Mesangial cell (primary cell): ENCODE data around the gene CXCR6. TPM values are rescaled to one million over a fixed set of nuclear protein-coding genes. Genes with fewer than 3 reads are reported as not detected.

Experiments
- total RNA-seq: library from RNA; depleted of rRNA; stranded (reverse); fragments of >200 nt; gene quantifications from 2 replicates; pipeline ENCODE4 v1.2.3, GENCODE V29; 2015

Gene CXCR6
- total RNA-seq: not detected in 2 replicates

GRCh38 chr3:45943207-45943846 lies at the start of gene CXCR6:
TSS of gene CXCR6 (plus strand) at chr3:45943464. CDS start at chr3:45946482, 3,018 bp downstream.

DNA sequence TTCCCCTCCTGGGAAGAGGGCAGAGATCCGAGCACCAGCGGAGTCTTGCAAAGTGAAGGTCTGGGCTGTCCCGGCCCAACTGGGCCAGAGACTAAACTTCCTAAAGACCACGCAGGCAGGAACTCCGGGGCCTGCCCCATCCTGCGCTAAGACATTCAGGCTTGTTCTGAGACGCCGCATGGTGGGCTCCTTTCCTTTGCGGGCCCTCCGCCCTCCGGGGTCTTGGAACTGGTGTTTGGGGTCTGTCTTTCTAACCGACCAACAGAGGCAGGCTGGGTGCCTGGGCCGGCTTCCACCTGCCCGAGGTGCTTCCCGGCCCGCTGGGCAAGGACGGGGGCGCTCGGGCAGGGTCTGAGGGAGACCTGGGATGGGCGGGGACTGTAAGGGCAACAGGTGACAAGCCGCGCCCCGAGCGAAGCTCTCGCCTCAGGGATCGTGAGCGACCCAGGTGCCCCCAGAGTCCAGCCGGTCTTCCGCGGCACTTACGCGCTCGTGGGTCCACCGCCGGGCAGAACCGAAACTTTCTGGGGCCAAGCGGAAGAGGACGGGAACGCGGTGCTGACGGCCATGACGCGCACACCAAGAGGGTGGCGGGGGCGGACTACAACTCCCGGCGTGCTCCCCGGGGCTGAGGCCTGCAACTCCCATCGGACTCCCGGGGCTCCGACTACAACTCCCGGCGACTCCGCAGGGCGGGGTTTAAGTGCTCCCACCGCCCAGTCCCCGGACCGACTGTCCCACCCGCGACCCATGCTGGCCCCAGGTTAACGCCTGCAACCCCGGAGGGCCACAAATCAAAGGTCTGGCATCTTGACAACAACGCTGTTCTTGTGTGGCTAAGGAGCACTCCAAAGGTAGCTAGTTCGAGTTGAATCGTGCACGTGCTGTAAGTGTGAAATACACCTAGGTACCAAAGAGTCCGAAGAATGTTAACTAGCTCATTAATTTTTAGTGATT lies 52.2 kb downstream of the CXCR6 start, which contains the start of gene FYCO1:
Gene FYCO1, minus strand, starts transcription at position 589 of the 957 bp plus-strand sequence. CDS start 10,914 bp downstream, outside the sequence.

Other genes with a start within 250 kb of the CXCR6 start
- 0.49 and 2.4 TPM in 2 replicates for gene SLC6A20, start 146.9 kb upstream of the CXCR6 start, total RNA-seq
- 6.7 and 11.4 TPM in 2 replicates for gene LZTFL1, start 101.3 kb upstream of the CXCR6 start, total RNA-seq
- gene CCR9, start 56.9 kb upstream of the CXCR6 start, total RNA-seq: under 0.01 TPM in 1 of 2 replicates, not detected in the other
- 15.2 and 22.8 TPM in 2 replicates for gene FYCO1, start 52.4 kb downstream of the CXCR6 start, total RNA-seq
- not detected in 2 replicates for gene XCR1, start 84.0 kb downstream of the CXCR6 start, total RNA-seq